PC-9 (cell line): ENCODE data around the gene NDC1. TPM values are rescaled to one million over a fixed set of nuclear protein-coding genes. Genes with fewer than 3 reads are reported as not detected.
"Not testable (repeated sequence)": the region's sequence is repeated elsewhere in the genome, so short reads cannot be mapped to it uniquely, and the experiment has no call there.

Experiments
- Bru-seq: library from RNA; stranded (reverse); fragments of 400-500 nt; gene quantifications from one replicate; lab custom pipeline; 2021; lab: Mats Ljungman, UMichigan
- BruChase-seq, 2 experiments: library from RNA; stranded (reverse); fragments of 400-500 nt; gene quantifications; one replicate each; lab custom pipeline; 2021; lab: Mats Ljungman, UMichigan
- BruUV-seq: library from RNA; stranded (reverse); fragments of 400-500 nt; replicated peaks from 2 replicates; lab custom pipeline; 2021; lab: Mats Ljungman, UMichigan
- CTCF ChIA-PET: fragments of 300-600 bp; sonication (Branson Sonifier 250); formaldehyde crosslinking; loops from one replicate; lab custom pipeline; 2022; ENCODE audit warnings: antibody characterized with exemption; lab: Charles Lee
- POLR2A ChIA-PET: fragments of 300-600 bp; sonication (Branson Sonifier 250); formaldehyde crosslinking; loops from one replicate; lab custom pipeline; 2022; ENCODE audit warnings: antibody characterized with exemption; ENCODE audit not compliant: unreplicated experiment; lab: Charles Lee
- DNase-seq, 2 experiments: peaks; one replicate each; pipeline versions ENCODE4 v3.0.0 to v3.0.0-alpha.2; 2015 to 2022; ENCODE audit warnings: mixed read lengths in 1 of 2
- H2AFZ ChIP-seq: fragments of 200-600 bp; sonication (generic); 2 replicates; pipeline ENCODE4 v1.8.1; 2017; ENCODE audit warnings: antibody characterized with exemption
- H3F3A ChIP-seq: fragments of 200-600 bp; sonication (generic); 2 replicates; pipeline ENCODE4 v1.8.1; 2017; ENCODE audit warnings: antibody characterized with exemption, mild to moderate bottlenecking, low read depth; ENCODE audit not compliant: insufficient read depth
- H3K27ac ChIP-seq: fragments of 200-600 bp; sonication (generic); 2 replicates; pipeline ENCODE4 v1.6.1; 2016; ENCODE audit warnings: mixed run types
- H3K27me3 ChIP-seq: fragments of 200-600 bp; sonication (generic); 2 replicates; pipeline ENCODE4 v1.6.1; 2016; ENCODE audit warnings: low read depth, mixed run types; ENCODE audit not compliant: insufficient read depth
- H3K36me3 ChIP-seq: fragments of 200-600 bp; sonication (generic); 2 replicates; pipeline ENCODE4 v1.6.1; 2016; ENCODE audit warnings: low read depth, mixed run types
- H3K4me1 ChIP-seq: fragments of 200-600 bp; sonication (generic); replicated peaks from 2 replicates; pipeline ENCODE4 v1.6.1; 2016; ENCODE audit warnings: mixed run types; ENCODE audit not compliant: insufficient read depth
- H3K4me2 ChIP-seq: fragments of 200-600 bp; sonication (generic); 2 replicates; pipeline ENCODE4 v1.6.1; 2017; ENCODE audit warnings: mixed run types
- H3K4me3 ChIP-seq: fragments of 200-600 bp; sonication (generic); 2 replicates; pipeline ENCODE4 v1.6.1; 2016; ENCODE audit warnings: mixed run types
- H3K79me2 ChIP-seq: fragments of 200-600 bp; sonication (generic); 2 replicates; pipeline ENCODE4 v1.6.1; 2017; ENCODE audit warnings: low read depth, mixed run types
- H3K9me2 ChIP-seq: fragments of 200-600 bp; sonication (generic); 2 replicates; pipeline ENCODE4 v1.8.1; 2017; ENCODE audit warnings: mild to moderate bottlenecking; ENCODE audit not compliant: insufficient read depth
- H3K9me3 ChIP-seq: fragments of 200-600 bp; sonication (generic); 2 replicates; pipeline ENCODE4 v1.8.1; 2016; ENCODE audit warnings: low read depth; ENCODE audit not compliant: insufficient read depth
- H4K20me1 ChIP-seq: fragments of 200-600 bp; sonication (generic); 2 replicates; pipeline ENCODE4 v1.8.1; 2017; ENCODE audit not compliant: insufficient read depth
- EZH2 ChIP-seq: fragments of 200-600 bp; sonication (generic); IDR thresholded peaks from 2 replicates; pipeline ENCODE4 v1.8.0; 2017; ENCODE audit warnings: antibody characterized with exemption, low read depth
- intact Hi-C: fragments of 100-400 bp; cut with micrococcal nuclease; formaldehyde crosslinking; loops from one replicate; pipeline ENCODE4 v1.10.0; 2022; ENCODE audit not compliant: unreplicated experiment
- long read RNA-seq: library from polyadenylated mRNA; stranded (forward); transcript quantifications from one replicate; pipeline ENCODE4 v2.0.0, GENCODE V29; 2022
- total RNA-seq: library from RNA; stranded (reverse); gene quantifications from 2 replicates; pipeline ENCODE4 v1.2.3, GENCODE V29; 2021
- TF ChIP-seq, protein P1 (sequence below): fragments of 200-600 bp; sonication (generic); conservative IDR thresholded peaks from 2 replicates; pipeline ENCODE4 v1.6.1; 2017; ENCODE audit warnings: mixed run types, antibody characterized with exemption, mild to moderate bottlenecking, moderate library complexity

NDC1 gene, protein sequence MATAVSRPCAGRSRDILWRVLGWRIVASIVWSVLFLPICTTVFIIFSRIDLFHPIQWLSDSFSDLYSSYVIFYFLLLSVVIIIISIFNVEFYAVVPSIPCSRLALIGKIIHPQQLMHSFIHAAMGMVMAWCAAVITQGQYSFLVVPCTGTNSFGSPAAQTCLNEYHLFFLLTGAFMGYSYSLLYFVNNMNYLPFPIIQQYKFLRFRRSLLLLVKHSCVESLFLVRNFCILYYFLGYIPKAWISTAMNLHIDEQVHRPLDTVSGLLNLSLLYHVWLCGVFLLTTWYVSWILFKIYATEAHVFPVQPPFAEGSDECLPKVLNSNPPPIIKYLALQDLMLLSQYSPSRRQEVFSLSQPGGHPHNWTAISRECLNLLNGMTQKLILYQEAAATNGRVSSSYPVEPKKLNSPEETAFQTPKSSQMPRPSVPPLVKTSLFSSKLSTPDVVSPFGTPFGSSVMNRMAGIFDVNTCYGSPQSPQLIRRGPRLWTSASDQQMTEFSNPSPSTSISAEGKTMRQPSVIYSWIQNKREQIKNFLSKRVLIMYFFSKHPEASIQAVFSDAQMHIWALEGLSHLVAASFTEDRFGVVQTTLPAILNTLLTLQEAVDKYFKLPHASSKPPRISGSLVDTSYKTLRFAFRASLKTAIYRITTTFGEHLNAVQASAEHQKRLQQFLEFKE
- total RNA-seq = 29.7 and 47.6 TPM in 2 replicates
- percentile 90 among the genes with signal in this experiment for Bru-seq, nascent RNA
- percentile 87 among the genes with signal in this experiment for BruChase-seq, experiment 1, labeled RNA remaining after a 2-hour chase
- BruChase-seq, experiment 2, labeled RNA remaining after a 6-hour chase = percentile 89 among the genes with signal in this experiment
- long read RNA-seq, full-length matches to known transcripts = 43 of 90 reads
- long read RNA-seq, partial matches to known transcripts = 17 of 90 reads
- long read RNA-seq, other reads (novel, unspliced or antisense) = 30 of 90 reads

DNA sequence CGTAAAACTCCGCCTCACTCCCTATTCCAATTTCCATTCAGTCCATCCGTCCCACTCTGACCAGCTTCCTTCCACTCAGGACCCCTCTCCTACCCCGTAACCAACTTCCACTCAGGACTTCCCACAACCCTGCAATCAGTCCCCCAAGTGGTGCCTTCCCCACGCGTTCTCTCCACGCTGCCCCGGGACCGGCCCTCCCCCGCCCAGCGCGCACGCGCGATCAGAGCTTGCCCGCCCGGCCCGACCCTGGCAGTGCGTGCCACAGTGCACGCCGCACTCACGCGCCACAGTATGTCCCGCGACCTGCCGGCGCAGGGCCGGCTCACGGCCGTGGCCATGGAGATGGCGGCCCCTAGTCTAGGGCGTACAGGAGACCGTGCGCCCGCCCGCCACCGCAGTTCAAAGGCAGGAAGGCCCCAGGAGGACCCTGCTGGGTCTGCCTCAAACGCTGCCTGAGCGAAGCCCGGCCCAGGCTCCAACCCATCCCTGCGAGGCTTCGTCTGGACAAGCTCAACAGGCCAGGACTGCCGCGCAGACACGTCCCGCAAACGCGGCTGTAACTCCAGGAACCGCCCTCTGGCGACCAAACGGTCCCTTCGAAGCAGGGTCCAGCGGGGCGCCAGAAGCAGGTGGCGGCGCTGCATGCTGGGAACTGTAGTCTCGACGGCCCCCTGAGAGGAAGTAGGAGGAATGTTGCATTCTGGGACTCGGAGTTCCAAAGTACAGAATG lies at the start of gene NDC1:
Gene NDC1 (minus strand): TSS at position 373 of the 730 bp plus-strand sequence. CDS start 35 bp downstream, at position 338.
- TSS peak; percentile 75 for BruUV-seq
- CTCF ChIA-PET = no interaction called here

GRCh38 chr1:53883600-53883999 lies 45.5 kb upstream of the NDC1 start:
- H3K9me3 ChIP-seq, H2AFZ ChIP-seq, H3K36me3 ChIP-seq, H3K9me2 ChIP-seq, H4K20me1 ChIP-seq, H3K4me1 ChIP-seq, BruUV-seq, DNase-seq, CTCF ChIA-PET, H3F3A ChIP-seq, H3K4me2 ChIP-seq, H3K27ac ChIP-seq, POLR2A ChIA-PET, H3K27me3 ChIP-seq, H3K79me2 ChIP-seq, H3K4me3 ChIP-seq, intact Hi-C loops: not testable (repeated sequence)

More for the DNA sequence above, at the start of gene NDC1:
- peaks cover 4% of the 10 kb centered on the region for H3K9me3 ChIP-seq
- peak within 1 kb of the TSS; percentile 89 for H2AFZ ChIP-seq
- H3K27me3 ChIP-seq = no peaks in the 10 kb centered on the region
- H3F3A ChIP-seq = no peaks in the 10 kb centered on the region; the same call in 1 of the 2 replicates
- no peaks in the 10 kb centered on the region for H3K9me2 ChIP-seq
- H3K79me2 ChIP-seq = peaks cover 51% of the 10 kb centered on the region
- no peaks in the 10 kb centered on the region; the same call in 1 of the 2 replicates for H3K36me3 ChIP-seq
- H3K27ac ChIP-seq = peak within 1 kb of the TSS; percentile 91
- H3K4me2 ChIP-seq = peak within 1 kb of the TSS; percentile 79
- intact Hi-C loops = no loop called here
- H4K20me1 ChIP-seq = peaks cover 4% of the 10 kb centered on the region; the same call in 1 of the 2 replicates
- H3K4me3 ChIP-seq = peak within 1 kb of the TSS; percentile 92
- peaks cover 16% of the 10 kb centered on the region for H3K4me1 ChIP-seq
- DNase-seq = peak; percentile 91 to 94
- POLR2A ChIA-PET = interaction anchor here (0.6 kb wide), 1 partner anchor 23 kb away, joined by 3 read pairs; no protein-coding TSS in a partner anchor
- no peak for TF ChIP-seq EZH2
- TF ChIP-seq, protein P1, sequence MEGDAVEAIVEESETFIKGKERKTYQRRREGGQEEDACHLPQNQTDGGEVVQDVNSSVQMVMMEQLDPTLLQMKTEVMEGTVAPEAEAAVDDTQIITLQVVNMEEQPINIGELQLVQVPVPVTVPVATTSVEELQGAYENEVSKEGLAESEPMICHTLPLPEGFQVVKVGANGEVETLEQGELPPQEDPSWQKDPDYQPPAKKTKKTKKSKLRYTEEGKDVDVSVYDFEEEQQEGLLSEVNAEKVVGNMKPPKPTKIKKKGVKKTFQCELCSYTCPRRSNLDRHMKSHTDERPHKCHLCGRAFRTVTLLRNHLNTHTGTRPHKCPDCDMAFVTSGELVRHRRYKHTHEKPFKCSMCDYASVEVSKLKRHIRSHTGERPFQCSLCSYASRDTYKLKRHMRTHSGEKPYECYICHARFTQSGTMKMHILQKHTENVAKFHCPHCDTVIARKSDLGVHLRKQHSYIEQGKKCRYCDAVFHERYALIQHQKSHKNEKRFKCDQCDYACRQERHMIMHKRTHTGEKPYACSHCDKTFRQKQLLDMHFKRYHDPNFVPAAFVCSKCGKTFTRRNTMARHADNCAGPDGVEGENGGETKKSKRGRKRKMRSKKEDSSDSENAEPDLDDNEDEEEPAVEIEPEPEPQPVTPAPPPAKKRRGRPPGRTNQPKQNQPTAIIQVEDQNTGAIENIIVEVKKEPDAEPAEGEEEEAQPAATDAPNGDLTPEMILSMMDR = no peak; the same call in 1 of the 2 replicates

DNA sequence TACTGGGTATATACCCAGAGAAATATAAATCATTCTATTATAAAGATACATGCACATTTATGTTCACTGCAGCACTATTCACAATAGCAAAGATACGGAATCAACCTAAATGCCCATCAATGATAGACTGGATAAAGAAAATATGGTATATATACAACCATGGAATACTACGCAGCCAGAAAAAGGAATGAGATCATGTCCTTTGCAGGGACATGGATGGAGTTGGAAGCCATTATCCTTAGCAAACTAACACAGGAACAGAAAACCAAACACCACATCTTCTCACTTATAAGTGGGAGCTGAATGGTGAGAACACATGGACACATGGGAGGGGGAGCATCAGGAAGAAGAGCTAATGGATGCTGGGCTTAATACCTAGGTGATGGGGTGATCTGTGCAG lies 43.8 kb upstream of the NDC1 start:
- CTCF ChIA-PET = interaction anchor here (0.6 kb wide), 2 partner anchors 78 to 95 kb away, joined by 4 to 5 read pairs; no protein-coding TSS in a partner anchor

More for the DNA sequence above, 43.8 kb upstream of the NDC1 start:
- H3K4me2 ChIP-seq, BruUV-seq, DNase-seq, POLR2A ChIA-PET, H3K4me1 ChIP-seq, H2AFZ ChIP-seq, H3K9me3 ChIP-seq, H3K79me2 ChIP-seq, H4K20me1 ChIP-seq, H3K36me3 ChIP-seq, H3K9me2 ChIP-seq, H3K4me3 ChIP-seq, H3K27ac ChIP-seq, H3F3A ChIP-seq, H3K27me3 ChIP-seq, intact Hi-C loops: not testable (repeated sequence)
